Measurements from ENCODE around the gene RFC1.

RFC1 gene

GRCh38 chr4:39323821-39324220 is 42.3 kb downstream of the RFC1 start:
- H3K79me2 ChIP-seq (ENCODE audit: insufficient read depth, low read length), result peaks cover 19% of the 10 kb centered on the region
- no peak overlapping the region for H3K4me2 ChIP-seq (ENCODE audit: insufficient read depth, low read length)
- H2AFZ ChIP-seq (ENCODE audit: low read depth, low read length), result no peak overlapping the region
- H3K27ac ChIP-seq (ENCODE audit: low read length), result no peak overlapping the region
- H3K4me3 ChIP-seq (ENCODE audit: low read depth in 1 of 2, low read length in 2 of 2), result no peak overlapping the region
- DNase-seq (no peak), ATAC-seq (ENCODE audit: insufficient read depth, low read depth) (no peak)
- no peaks in the 10 kb centered on the region for H3K4me1 ChIP-seq (ENCODE audit: insufficient read depth, low read length)
- no peak overlapping the region for H3K9ac ChIP-seq (ENCODE audit: low read depth, low read length)
- TF ChIP-seq CTCF (IDR thresholded peaks at IDR 0.05; ENCODE audit: borderline replicate concordance, extremely low read depth, low read length, poor library complexity, severe bottlenecking) (no peak), EZH2 (IDR thresholded peaks at IDR 0.05; ENCODE audit: borderline replicate concordance, low read depth, low read length, severe bottlenecking) (no peak)
- no peaks in the 10 kb centered on the region for H3K27me3 ChIP-seq (ENCODE audit: insufficient read depth, low read length, poor library complexity)
- H3K9me3 ChIP-seq (ENCODE audit: insufficient read depth, low read length, severe bottlenecking), result no peaks in the 10 kb centered on the region
- peaks cover 8% of the 10 kb centered on the region; the same call in 1 of the 2 replicates for H4K20me1 ChIP-seq (ENCODE audit: insufficient read depth, low read length)
- H3K36me3 ChIP-seq (ENCODE audit: insufficient read depth, low read length), result peaks cover 94% of the 10 kb centered on the region

- no peak overlapping the region for H3K9ac ChIP-seq (ENCODE audit: low read depth, low read length)
- no peak overlapping the region for H3K4me2 ChIP-seq (ENCODE audit: insufficient read depth, low read length)
- H3K27ac ChIP-seq (ENCODE audit: low read length), result no peak overlapping the region
- ATAC-seq (ENCODE audit: insufficient read depth, low read depth) (no peak), DNase-seq (no peak)
- no peaks in the 10 kb centered on the region; the same call in 1 of the 2 replicates for H4K20me1 ChIP-seq (ENCODE audit: insufficient read depth, low read length)
- no peak overlapping the region for H2AFZ ChIP-seq (ENCODE audit: low read depth, low read length)
- TF ChIP-seq EZH2 (IDR thresholded peaks at IDR 0.05; ENCODE audit: borderline replicate concordance, low read depth, low read length, severe bottlenecking) (no peak), CTCF (IDR thresholded peaks at IDR 0.05; ENCODE audit: borderline replicate concordance, extremely low read depth, low read length, poor library complexity, severe bottlenecking) (no peak)
- no peaks in the 10 kb centered on the region for H3K27me3 ChIP-seq (ENCODE audit: insufficient read depth, low read length, poor library complexity)
- no peaks in the 10 kb centered on the region for H3K9me3 ChIP-seq (ENCODE audit: insufficient read depth, low read length, severe bottlenecking)
- H3K4me3 ChIP-seq (ENCODE audit: low read depth in 1 of 2, low read length in 2 of 2), result no peak overlapping the region
- H3K4me1 ChIP-seq (ENCODE audit: insufficient read depth, low read length), result no peaks in the 10 kb centered on the region
- H3K79me2 ChIP-seq (ENCODE audit: insufficient read depth, low read length), result peaks cover under 1% of the 10 kb centered on the region
- peaks cover 93% of the 10 kb centered on the region for H3K36me3 ChIP-seq (ENCODE audit: insufficient read depth, low read length)
Observed at GRCh38 chr4:39320381-39321115, 45.6 kb downstream of the RFC1 start.

- DNase-seq (no peak), ATAC-seq (ENCODE audit: insufficient read depth, low read depth) (no peak)
- Histone ChIP-seq H3K4me2 (ENCODE audit: insufficient read depth, low read length) (no peak overlapping the region), H3K36me3 (ENCODE audit: insufficient read depth, low read length) (peaks cover 93% of the 10 kb centered on the region), H3K79me2 (ENCODE audit: insufficient read depth, low read length) (no peaks in the 10 kb centered on the region; the same call in 1 of the 2 replicates), H3K27me3 (ENCODE audit: insufficient read depth, low read length, poor library complexity) (no peaks in the 10 kb centered on the region), H2AFZ (ENCODE audit: low read depth, low read length) (no peak overlapping the region), H3K9me3 (ENCODE audit: insufficient read depth, low read length, severe bottlenecking) (no peaks in the 10 kb centered on the region), H3K27ac (ENCODE audit: low read length) (no peak overlapping the region), H3K4me1 (ENCODE audit: insufficient read depth, low read length) (no peaks in the 10 kb centered on the region), H3K9ac (ENCODE audit: low read depth, low read length) (no peak overlapping the region), H4K20me1 (ENCODE audit: insufficient read depth, low read length) (no peaks in the 10 kb centered on the region; the same call in 1 of the 2 replicates), H3K4me3 (ENCODE audit: low read depth in 1 of 2, low read length in 2 of 2) (no peak overlapping the region)
- TF ChIP-seq CTCF (IDR thresholded peaks at IDR 0.05; ENCODE audit: borderline replicate concordance, extremely low read depth, low read length, poor library complexity, severe bottlenecking), result no peak
- TF ChIP-seq EZH2 (IDR thresholded peaks at IDR 0.05; ENCODE audit: borderline replicate concordance, low read depth, low read length, severe bottlenecking), result no peak
Observed at GRCh38 chr4:39319676-39320075, 46.5 kb downstream of the RFC1 start.

Measured in DND-41 (cell line).